ENCODE data around the gene B3GAT1. TPM values are rescaled to one million over a fixed set of nuclear protein-coding genes. Genes with fewer than 3 reads are reported as not detected.

B3GAT1 gene
- polyA plus RNA-seq, 3 donors, result not detected

- no peaks in the 10 kb centered on the region for H3K79me2 ChIP-seq (ENCODE audit: insufficient read depth, low read length)
- peaks cover 0 to 4% (median 1%) of the 10 kb centered on the region in 7 donors for H3K9me3 Mint-ChIP-seq
- DNase-seq, result no peak
- no peak overlapping the region for H3K9ac ChIP-seq (ENCODE audit: insufficient read depth, low read length, poor library complexity, severe bottlenecking)
- WGBS (ENCODE audit: insufficient coverage), result 75% methylated on average over 1 of the region's 2 CpGs
- H3K27ac ChIP-seq (ENCODE audit: low read depth in 1 of 2, low read length in 2 of 2), result no peak overlapping the region
- H3K4me1 Mint-ChIP-seq, result no peaks in the 10 kb centered on the region
- H3K36me3 ChIP-seq (replicated peaks in 1 of 2; ENCODE audit: control insufficient read depth in 1 of 2, insufficient read depth in 2 of 2, low read length in 2 of 2), result no peaks in the 10 kb centered on the region
- no peaks in the 10 kb centered on the region for H4K20me1 ChIP-seq (ENCODE audit: insufficient read depth, low read length)
- no peaks in the 10 kb centered on the region for H3K4me1 ChIP-seq (ENCODE audit: control insufficient read depth in 1 of 2, insufficient read depth in 2 of 2, low read length in 2 of 2)
- peaks cover 3 to 6% (median 5%) of the 10 kb centered on the region in 3 donors for H3K27me3 Mint-ChIP-seq (ENCODE audit: low read depth in 3 of 3)
- H3K9me3 ChIP-seq (replicated peaks in 1 of 2; ENCODE audit: control insufficient read depth in 1 of 2, insufficient read depth in 1 of 2, low read length in 2 of 2), result no peaks in the 10 kb centered on the region
- no peaks in the 10 kb centered on the region for H3K27me3 ChIP-seq (ENCODE audit: control insufficient read depth in 2 of 2, insufficient read depth in 2 of 2, low read length in 2 of 2)
- H3K36me3 Mint-ChIP-seq, result no peaks in the 10 kb centered on the region
- H3K4me3 ChIP-seq (replicated peaks in 1 of 3; ENCODE audit: low read depth in 2 of 3, low read length in 3 of 3), result no peak overlapping the region
- H3K4me3 Mint-ChIP-seq, result no peak overlapping the region
- H3K4me2 ChIP-seq (replicated peaks; ENCODE audit: extremely low read depth, low read length, poor library complexity, severe bottlenecking), result no peak overlapping the region
- H2AFZ ChIP-seq (ENCODE audit: insufficient read depth, low read depth, low read length, poor library complexity, severe bottlenecking), result no peak overlapping the region
- TF ChIP-seq CTCF (IDR thresholded peaks at IDR 0.05), result no peak
- intact Hi-C loops (cut with micrococcal nuclease), result no loop called here
- no peak overlapping the region for H3K27ac Mint-ChIP-seq
Observed at GRCh38 chr11:134432776-134433175, 20.7 kb upstream of the B3GAT1 start.

- 90% methylated on average over 5 of the region's 10 CpGs for WGBS (ENCODE audit: insufficient coverage)
- H3K4me1 ChIP-seq (ENCODE audit: control insufficient read depth in 1 of 2, insufficient read depth in 2 of 2, low read length in 2 of 2), result no peaks in the 10 kb centered on the region
- Mint-ChIP-seq H3K27ac (no peak overlapping the region), H3K27me3 (ENCODE audit: low read depth in 3 of 3) (peaks cover 1 to 6% (median 4%) of the 10 kb centered on the region in 3 donors), H3K9me3 (peaks cover 0 to 4% (median 0%) of the 10 kb centered on the region in 7 donors), H3K36me3 (no peaks in the 10 kb centered on the region), H3K4me1 (no peaks in the 10 kb centered on the region), H3K4me3 (no peak overlapping the region)
- intact Hi-C loops (cut with micrococcal nuclease), result no loop called here
- H3K36me3 ChIP-seq (replicated peaks in 1 of 2; ENCODE audit: control insufficient read depth in 1 of 2, insufficient read depth in 2 of 2, low read length in 2 of 2), result no peaks in the 10 kb centered on the region
- H3K4me3 ChIP-seq (replicated peaks in 1 of 3; ENCODE audit: low read depth in 2 of 3, low read length in 3 of 3), result no peak overlapping the region
- no peaks in the 10 kb centered on the region for H3K9me3 ChIP-seq (replicated peaks in 1 of 2; ENCODE audit: control insufficient read depth in 1 of 2, insufficient read depth in 1 of 2, low read length in 2 of 2)
- no peaks in the 10 kb centered on the region for H3K79me2 ChIP-seq (ENCODE audit: insufficient read depth, low read length)
- no peaks in the 10 kb centered on the region for H4K20me1 ChIP-seq (ENCODE audit: insufficient read depth, low read length)
- no peak overlapping the region for H2AFZ ChIP-seq (ENCODE audit: insufficient read depth, low read depth, low read length, poor library complexity, severe bottlenecking)
- H3K27me3 ChIP-seq (ENCODE audit: control insufficient read depth in 2 of 2, insufficient read depth in 2 of 2, low read length in 2 of 2), result no peaks in the 10 kb centered on the region
- DNase-seq, result no peak
- no peak overlapping the region for H3K27ac ChIP-seq (ENCODE audit: low read depth in 1 of 2, low read length in 2 of 2)
- TF ChIP-seq CTCF (IDR thresholded peaks at IDR 0.05), result no peak
- H3K4me2 ChIP-seq (replicated peaks; ENCODE audit: extremely low read depth, low read length, poor library complexity, severe bottlenecking), result no peak overlapping the region
- no peak overlapping the region for H3K9ac ChIP-seq (ENCODE audit: insufficient read depth, low read length, poor library complexity, severe bottlenecking)
Observed at GRCh38 chr11:134429106-134429505, 17.1 kb upstream of the B3GAT1 start.

Data from CD14-positive monocyte (primary cell).